MCF 10A (cell line): ENCODE data around the gene ANGPT4. TPM values are rescaled to one million over a fixed set of nuclear protein-coding genes. Genes with fewer than 3 reads are reported as not detected.

Experiments used
- BruUV-seq: library from RNA; stranded (reverse); fragments of 400-500 nt; replicated peaks from 2 replicates; lab custom pipeline; 2021; lab: Mats Ljungman, UMichigan
- CTCF ChIA-PET: fragments of 300-600 bp; sonication (Branson Sonifier 250); formaldehyde crosslinking; extraction: SDS; loops from one replicate; lab custom pipeline; 2021; ENCODE audit warnings: antibody characterized with exemption, inconsistent platforms; lab: Yijun Ruan, JAX
- POLR2A ChIA-PET: fragments of 300-600, 350-650 bp; sonication (Branson Sonifier 250); formaldehyde crosslinking; extraction: SDS; loops from one replicate; lab custom pipeline; 2020; ENCODE audit warnings: antibody characterized with exemption, inconsistent platforms; lab: Yijun Ruan, JAX
- DNase-seq: peaks from one replicate; pipeline ENCODE4 v3.0.0-alpha.2; 2018; ENCODE audit not compliant: unreplicated experiment
- H3K27ac Mint-ChIP-seq: one replicate; pipeline ENCODE4 v1.8.0; 2022; ENCODE audit warnings: mild to moderate bottlenecking, low read depth, mixed read lengths; ENCODE audit not compliant: unreplicated experiment
- H3K27me3 Mint-ChIP-seq: one replicate; pipeline ENCODE4 v1.8.0; 2022; ENCODE audit warnings: mixed read lengths; ENCODE audit not compliant: insufficient read depth, unreplicated experiment
- H3K36me3 Mint-ChIP-seq: one replicate; pipeline ENCODE4 v1.8.0; 2022; ENCODE audit warnings: mild to moderate bottlenecking, moderate library complexity, mixed read lengths; ENCODE audit not compliant: insufficient read depth, unreplicated experiment
- H3K4me1 Mint-ChIP-seq: one replicate; pipeline ENCODE4 v1.8.0; 2022; ENCODE audit warnings: mixed read lengths; ENCODE audit not compliant: insufficient read depth, unreplicated experiment
- H3K4me3 Mint-ChIP-seq: one replicate; pipeline ENCODE4 v1.8.0; 2022; ENCODE audit warnings: mild to moderate bottlenecking, moderate library complexity, mixed read lengths; ENCODE audit not compliant: unreplicated experiment
- H3K9me3 Mint-ChIP-seq: one replicate; pipeline ENCODE4 v1.8.0; 2022; ENCODE audit warnings: mixed read lengths; ENCODE audit not compliant: unreplicated experiment
- CTCF ChIP-seq: fragments of 200-600 bp; IDR thresholded peaks from one replicate; pipeline ENCODE4 v1.8.0; 2022; ENCODE audit warnings: antibody characterized with exemption, mild to moderate bottlenecking; ENCODE audit not compliant: unreplicated experiment
- intact Hi-C: fragments of 100-400 bp; cut with micrococcal nuclease; formaldehyde crosslinking; loops from 2 replicates; pipeline ENCODE4 v1.14.1; 2022
- total RNA-seq: library from RNA; stranded (reverse); gene quantifications from 2 replicates; pipeline ENCODE4 v1.2.3, GENCODE V29; 2022

ANGPT4 gene
- total RNA-seq, 1 experiment from 2014 or later = not detected

GRCh38 chr20:848193-848592 lies 67.9 kb downstream of the ANGPT4 start:
- H3K36me3 Mint-ChIP-seq = peaks cover 6% of the 10 kb centered on the region
- ChIA-PET POLR2A (interaction anchor here (0.5 to 0.7 kb wide), 2 partner anchors 12 to 73 kb away, joined by 3 read pairs; no protein-coding TSS in a partner anchor), CTCF (interaction anchor here (0.5 to 0.9 kb wide), 5 partner anchors 53 to 865 kb away, joined by 3 read pairs; no protein-coding TSS in a partner anchor)
- no peaks in the 10 kb centered on the region for H3K27me3 Mint-ChIP-seq
- intact Hi-C loops = no loop called here
- H3K27ac Mint-ChIP-seq = no peak overlapping the region
- H3K4me3 Mint-ChIP-seq = no peak overlapping the region
- no peak for DNase-seq
- BruUV-seq = no TSS peak
- no peak for TF ChIP-seq CTCF
- H3K4me1 Mint-ChIP-seq = peaks cover 12% of the 10 kb centered on the region
- peaks cover 3% of the 10 kb centered on the region for H3K9me3 Mint-ChIP-seq

GRCh38 chr20:846894-847278 lies 69.2 kb downstream of the ANGPT4 start:
- DNase-seq = no peak
- ChIA-PET POLR2A (interaction anchor here (0.8 to 0.9 kb wide), 2 partner anchors 9 kb away, joined by 3 to 4 read pairs; no protein-coding TSS in a partner anchor), CTCF (interaction anchor here (0.6 to 1.0 kb wide), 2 partner anchors 109 to 1723 kb away, joined by 3 to 4 read pairs; no protein-coding TSS in a partner anchor)
- Mint-ChIP-seq H3K4me3 (no peak overlapping the region), H3K36me3 (peaks cover 6% of the 10 kb centered on the region), H3K4me1 (peaks cover 15% of the 10 kb centered on the region), H3K9me3 (no peaks in the 10 kb centered on the region), H3K27ac (no peak overlapping the region), H3K27me3 (no peaks in the 10 kb centered on the region)
- no peak for TF ChIP-seq CTCF
- intact Hi-C loops = no loop called here
- no TSS peak for BruUV-seq

- no TSS peak for BruUV-seq
- Mint-ChIP-seq H3K9me3 (no peaks in the 10 kb centered on the region), H3K27ac (no peak overlapping the region), H3K4me1 (peaks cover 15% of the 10 kb centered on the region), H3K27me3 (no peaks in the 10 kb centered on the region), H3K36me3 (peaks cover 6% of the 10 kb centered on the region), H3K4me3 (no peak overlapping the region)
- no peak for DNase-seq
- ChIA-PET POLR2A (interaction anchor here (0.8 to 6.1 kb wide), 3 partner anchors 9 to 10 kb away, joined by 3 to 124 read pairs (median 4); no protein-coding TSS in a partner anchor), CTCF (interaction anchor here (0.6 to 1.0 kb wide), 2 partner anchors 109 to 1723 kb away, joined by 3 to 4 read pairs; no protein-coding TSS in a partner anchor)
- intact Hi-C loops = no loop called here
- TF ChIP-seq CTCF = no peak
These were observed 69.9 kb downstream of the ANGPT4 start for GRCh38 chr20:845941-846893.

GRCh38 chr20:845226-845868 lies 70.8 kb downstream of the ANGPT4 start:
- Mint-ChIP-seq H3K4me3 (no peak overlapping the region), H3K27ac (no peak overlapping the region), H3K9me3 (no peaks in the 10 kb centered on the region), H3K4me1 (peaks cover 15% of the 10 kb centered on the region), H3K36me3 (peaks cover 6% of the 10 kb centered on the region), H3K27me3 (no peaks in the 10 kb centered on the region)
- DNase-seq = no peak
- ChIA-PET CTCF (no interaction called here), POLR2A (interaction anchor here (0.5 to 6.1 kb wide), 3 partner anchors 11 to 18 kb away, joined by 3 to 124 read pairs (median 4); partner anchors contain the start of gene FAM110A)
- no peak for TF ChIP-seq CTCF
- BruUV-seq = TSS peak; percentile 21
- intact Hi-C loops = no loop called here
